Astrocyte of the hippocampus (primary cell): Measurements from ENCODE around the gene USP22.

Experiments used
- DNase-seq: peaks from one replicate; pipeline ENCODE4 v3.0.0; 2011; ENCODE audit warnings: low read depth, low spot score

The USP22 gene

GRCh38 chr17:21020622-21021021 is 22.2 kb downstream of the USP22 start:
- no peak for DNase-seq

DNA sequence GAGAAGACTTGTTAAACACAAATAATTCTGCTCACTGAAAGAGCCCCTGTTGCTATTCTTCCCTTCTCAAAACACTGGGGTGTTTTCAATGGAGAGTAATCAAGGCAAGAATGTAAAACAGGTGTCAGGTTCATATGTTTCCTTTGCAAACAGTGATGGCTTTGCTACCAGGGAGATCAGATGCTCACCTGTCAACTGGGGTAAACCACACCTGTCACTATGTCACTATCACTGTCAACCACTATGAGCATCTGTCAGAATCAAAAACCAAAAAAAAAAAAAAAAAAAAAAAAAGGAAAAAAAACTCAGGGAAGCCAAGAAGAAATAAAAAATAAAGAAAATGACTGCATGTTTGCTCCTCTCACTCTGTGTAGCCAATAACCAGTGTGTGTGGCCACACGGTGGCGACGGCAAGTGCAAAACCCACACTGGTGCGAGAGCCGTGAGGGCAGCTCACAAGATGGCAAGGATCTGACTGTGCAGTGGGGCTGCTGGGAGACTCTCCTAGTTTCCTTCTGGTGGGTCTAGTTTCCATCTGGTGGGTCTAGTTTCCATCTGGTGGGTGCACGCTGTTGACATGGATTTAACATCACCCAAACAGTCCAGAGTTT is 22.7 kb downstream of the USP22 start:
- DNase-seq = peak; percentile 44

DNA sequence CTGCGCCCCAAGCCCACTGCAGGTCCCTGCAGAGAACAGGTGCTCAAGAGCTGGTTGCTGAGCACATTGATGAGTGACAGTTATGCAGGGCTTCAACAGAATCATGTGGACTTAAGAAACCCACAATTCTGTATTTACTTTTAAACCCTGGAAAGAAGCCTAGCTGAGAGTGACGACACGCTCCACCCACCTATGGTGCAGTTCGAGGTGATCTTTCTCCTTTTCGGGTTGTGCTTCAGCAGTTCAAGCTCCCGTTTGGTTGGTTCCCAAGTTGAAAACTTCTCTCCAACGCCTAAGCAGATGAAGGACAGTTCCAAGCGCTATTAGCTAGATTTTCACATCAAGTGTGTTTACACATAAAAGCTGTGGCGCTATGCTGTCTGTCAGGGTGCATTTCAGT is 23.9 kb downstream of the USP22 start:
- DNase-seq = no peak

- DNase-seq = no peak
Measured at GRCh38 chr17:21017861-21018260, 24.9 kb downstream of the USP22 start.

- no peak for DNase-seq
Measured at GRCh38 chr17:21017256-21017655, 25.6 kb downstream of the USP22 start.

- no peak for DNase-seq
Measured at GRCh38 chr17:21016826-21017225, 26.0 kb downstream of the USP22 start.

- no peak for DNase-seq
Measured at GRCh38 chr17:21015564-21015963, 27.2 kb downstream of the USP22 start.

- no peak for DNase-seq
Measured at GRCh38 chr17:21014498-21014897, 28.3 kb downstream of the USP22 start.

DNA sequence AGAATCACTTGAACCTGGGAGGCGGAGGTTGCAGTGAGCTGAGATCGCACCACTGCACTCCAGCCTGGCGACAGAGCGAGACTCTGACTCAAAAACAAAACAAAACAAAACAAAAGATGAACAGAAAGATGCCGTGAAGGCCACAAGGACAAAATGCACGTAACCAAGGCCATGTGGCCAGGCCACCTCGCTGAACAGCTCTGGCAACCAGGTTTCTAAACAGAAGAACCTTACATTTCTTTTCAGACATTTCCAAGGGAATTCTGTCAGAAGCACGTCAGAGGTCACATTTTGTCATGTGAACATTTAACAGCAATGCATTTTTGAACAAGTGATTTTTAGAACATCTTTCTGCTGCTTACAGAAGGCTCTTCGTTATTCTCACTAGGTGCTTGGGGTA is 28.8 kb downstream of the USP22 start:
- no peak for DNase-seq

DNA sequence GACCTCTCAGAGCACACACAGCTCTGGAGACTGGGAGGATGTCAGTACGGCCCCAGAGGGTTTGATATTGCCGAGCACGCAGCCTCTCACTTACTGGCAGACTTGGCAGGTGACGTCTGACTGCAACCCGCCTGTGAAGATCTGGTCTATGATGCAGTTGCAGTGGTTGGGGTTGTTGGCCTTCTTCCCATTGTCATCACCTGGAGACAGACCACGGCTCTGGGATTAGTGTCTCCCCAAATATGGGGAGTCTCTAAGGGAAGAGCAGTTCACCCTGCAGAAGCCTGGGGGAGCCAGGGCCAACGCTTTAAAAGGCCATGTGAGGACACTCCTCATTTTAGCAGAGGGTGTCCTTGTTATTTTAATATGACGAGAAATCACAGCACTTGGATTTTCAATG is 30.1 kb downstream of the USP22 start:
- DNase-seq = no peak

- no peak for DNase-seq
Measured at GRCh38 chr17:21010705-21011596, 31.9 kb downstream of the USP22 start.

GRCh38 chr17:21008992-21009671 is 33.7 kb downstream of the USP22 start:
- DNase-seq = no peak

GRCh38 chr17:21008160-21008915 is 34.5 kb downstream of the USP22 start:
- DNase-seq = no peak

- peak; percentile 21 for DNase-seq
Measured at GRCh38 chr17:21007646-21008045, 35.2 kb downstream of the USP22 start.

DNA sequence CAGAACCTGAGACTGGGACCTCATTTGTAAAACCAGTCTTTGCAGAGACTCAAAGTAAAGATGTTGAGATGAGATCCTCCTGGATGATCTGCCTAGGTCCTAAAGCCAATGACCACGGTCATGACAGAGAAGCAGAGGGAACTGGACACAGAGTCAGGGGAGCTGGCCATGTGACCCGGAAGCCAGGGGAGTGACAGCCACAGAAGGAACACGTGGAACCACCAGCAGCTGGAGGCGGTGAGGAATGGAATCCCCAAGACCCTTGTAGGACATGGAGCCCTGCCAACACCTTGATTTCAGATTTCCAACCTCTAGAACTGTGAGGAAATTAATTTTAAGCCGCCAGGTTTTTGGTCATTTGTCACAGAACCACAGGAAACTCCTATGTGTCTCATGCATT is 37.0 kb downstream of the USP22 start:
- no peak for DNase-seq

GRCh38 chr17:21005367-21005766 is 37.4 kb downstream of the USP22 start:
- no peak for DNase-seq

GRCh38 chr17:21004016-21004930 is 38.5 kb downstream of the USP22 start:
- no peak for DNase-seq

DNA sequence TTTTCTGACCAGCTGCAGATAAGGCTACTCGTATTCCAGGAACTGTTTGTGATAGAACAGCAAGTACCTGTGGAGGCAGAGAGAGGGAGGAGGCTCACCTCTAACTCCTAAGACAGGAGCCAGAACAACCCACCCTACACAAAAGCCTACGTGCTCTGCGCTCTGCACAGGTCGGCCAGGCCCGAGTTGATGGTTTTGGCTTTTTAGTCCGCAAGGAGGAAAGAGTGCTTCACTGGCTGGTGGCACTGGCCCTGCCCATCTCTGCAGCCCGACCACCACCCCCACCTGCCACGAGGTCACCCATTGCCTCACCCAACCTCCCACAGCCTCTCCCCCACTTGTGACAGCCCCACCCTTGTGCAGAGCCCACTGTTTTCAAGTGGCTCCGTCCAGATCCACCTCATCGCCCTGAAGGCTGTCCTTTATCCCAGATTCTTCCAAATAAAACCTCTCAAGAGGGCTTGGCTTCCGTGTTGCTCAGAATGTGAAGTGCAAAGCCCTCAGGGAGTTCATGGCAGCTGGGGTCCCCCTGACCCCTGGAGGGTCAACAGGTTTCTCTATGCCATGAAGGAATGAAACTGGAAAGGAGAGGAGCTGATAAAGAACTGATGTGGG is 39.7 kb downstream of the USP22 start:
- no peak for DNase-seq

- DNase-seq = no peak
Measured at GRCh38 chr17:21002309-21003006, 40.4 kb downstream of the USP22 start.

DNA sequence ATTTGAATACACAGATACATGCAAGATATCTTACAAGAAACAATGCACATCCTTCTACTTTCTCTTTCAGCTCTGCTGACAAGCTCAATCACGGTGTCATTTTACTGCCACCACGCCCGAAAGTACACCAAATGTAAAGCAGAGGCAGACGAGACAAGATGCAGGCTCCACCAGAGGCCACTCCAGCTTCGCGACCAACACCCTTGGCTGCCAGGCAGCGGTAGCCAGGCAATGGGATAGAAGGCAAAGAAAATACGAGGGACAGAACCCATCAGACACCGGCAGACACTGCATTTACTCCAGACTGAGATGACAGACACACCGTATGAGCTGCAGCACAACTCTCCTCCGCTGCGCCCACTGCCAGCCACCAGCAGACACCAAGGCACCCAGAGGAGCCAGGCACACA is 41.0 kb downstream of the USP22 start:
- DNase-seq = no peak
